Neural crest cell (in vitro differentiated cells): ENCODE data around the gene ZDHHC11. TPM values are rescaled to one million over a fixed set of nuclear protein-coding genes. Genes with fewer than 3 reads are reported as not detected.
"Not testable (repeated sequence)": the region's sequence is repeated elsewhere in the genome, so short reads cannot be mapped to it uniquely, and the experiment has no call there.

Source experiments
- DNase-seq: peaks from one replicate; pipeline ENCODE4 v3.0.0; 2021; ENCODE audit warnings: low read depth, mixed read lengths, low spot score
- H3K27ac Mint-ChIP-seq: one replicate; pipeline ENCODE4 v1.8.0; 2021; ENCODE audit warnings: mild to moderate bottlenecking, mixed read lengths; ENCODE audit not compliant: unreplicated experiment
- H3K27me3 Mint-ChIP-seq: 2 replicates; pipeline ENCODE4 v1.8.0; 2021; ENCODE audit warnings: low read depth, mild to moderate bottlenecking, mixed read lengths
- H3K36me3 Mint-ChIP-seq: 2 replicates; pipeline ENCODE4 v1.8.0; 2021; ENCODE audit warnings: low read depth, mild to moderate bottlenecking, mixed read lengths
- H3K4me1 Mint-ChIP-seq: 2 replicates; pipeline ENCODE4 v1.8.0; 2021; ENCODE audit warnings: mixed read lengths
- H3K4me3 Mint-ChIP-seq: one replicate; pipeline ENCODE4 v1.8.0; 2021; ENCODE audit warnings: mild to moderate bottlenecking, mixed read lengths
- H3K9me3 Mint-ChIP-seq: 2 replicates; pipeline ENCODE4 v1.8.0; 2021; ENCODE audit warnings: mixed read lengths
- CTCF ChIP-seq: fragments of 200-600 bp; sonication (generic); conservative IDR thresholded peaks from 2 replicates; pipeline ENCODE4 v1.5.0; 2021; ENCODE audit warnings: antibody characterized with exemption, mild to moderate bottlenecking
- total RNA-seq: library from RNA; stranded (reverse); gene quantifications from 2 replicates; pipeline ENCODE4 v1.2.1, GENCODE V29; 2021

The ZDHHC11 gene
- total RNA-seq, 1 donor from 2014 or later: 17.2 TPM

DNA sequence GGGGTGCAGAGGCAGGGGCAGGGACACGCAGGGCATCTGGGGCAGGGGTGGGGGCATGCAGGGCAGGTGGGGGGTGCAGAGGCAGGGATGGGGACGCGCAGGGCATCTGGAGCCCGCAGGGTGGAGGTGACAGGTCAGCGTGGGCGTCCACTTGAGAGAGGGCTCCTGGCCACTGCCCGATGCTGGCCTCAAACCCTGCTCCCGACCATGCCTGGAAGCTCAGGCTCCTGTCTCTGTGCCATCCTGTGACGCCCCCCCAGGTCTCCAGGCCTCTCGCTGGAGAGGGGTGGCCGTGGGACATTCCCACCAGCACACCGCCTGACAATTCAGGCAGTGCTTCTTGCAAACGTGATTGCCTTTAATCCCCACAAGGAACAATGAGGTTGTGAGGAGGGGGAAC, 99.3 kb downstream of the ZDHHC11 start:
- DNase-seq: no peak
- Mint-ChIP-seq H3K36me3 (no peaks in the 10 kb centered on the region), H3K27ac (no peak overlapping the region), H3K27me3 (peaks cover 2% of the 10 kb centered on the region), H3K4me3 (no peak overlapping the region), H3K9me3 (no peaks in the 10 kb centered on the region), H3K4me1 (no peaks in the 10 kb centered on the region)
- no peak for TF ChIP-seq CTCF

GRCh38 chr5:750226-750625, 100.6 kb downstream of the ZDHHC11 start:
- not testable (repeated sequence) for H3K4me1 Mint-ChIP-seq, H3K36me3 Mint-ChIP-seq, H3K27ac Mint-ChIP-seq, H3K9me3 Mint-ChIP-seq, H3K4me3 Mint-ChIP-seq, DNase-seq, H3K27me3 Mint-ChIP-seq

DNA sequence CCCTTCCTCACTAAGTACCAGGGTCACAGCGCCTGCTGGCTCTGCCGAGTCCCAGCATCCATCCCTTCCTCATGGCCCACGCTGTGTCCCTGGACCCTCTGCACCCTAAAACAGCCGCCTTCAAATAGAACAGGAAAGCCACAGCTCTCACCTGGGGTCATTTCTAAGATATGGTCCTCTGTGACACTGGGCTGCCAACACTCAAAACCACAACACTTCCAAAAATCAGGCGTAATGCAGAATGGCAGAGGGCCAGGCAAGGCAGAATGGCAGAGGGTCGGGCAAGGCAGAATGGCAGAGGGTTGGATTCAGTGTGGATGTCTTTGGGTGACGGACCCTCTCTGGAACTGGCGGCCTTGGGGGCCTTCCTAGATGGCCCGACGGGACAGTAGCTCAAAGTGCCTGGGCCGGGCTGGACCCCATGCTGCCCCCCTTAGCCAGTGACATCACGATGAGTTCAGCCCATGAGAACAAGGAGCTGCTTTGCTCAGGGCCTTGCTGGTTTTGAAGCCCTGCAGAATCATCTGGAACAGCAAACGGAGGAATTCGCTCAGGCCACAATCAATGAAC, 101.6 kb downstream of the ZDHHC11 start:
- no peak overlapping the region for H3K4me3 Mint-ChIP-seq
- no peak overlapping the region for H3K27ac Mint-ChIP-seq
- H3K27me3 Mint-ChIP-seq: no peaks in the 10 kb centered on the region
- H3K9me3 Mint-ChIP-seq: no peaks in the 10 kb centered on the region
- DNase-seq: no peak
- no peaks in the 10 kb centered on the region for H3K4me1 Mint-ChIP-seq
- TF ChIP-seq CTCF: no peak
- H3K36me3 Mint-ChIP-seq: no peaks in the 10 kb centered on the region

DNA sequence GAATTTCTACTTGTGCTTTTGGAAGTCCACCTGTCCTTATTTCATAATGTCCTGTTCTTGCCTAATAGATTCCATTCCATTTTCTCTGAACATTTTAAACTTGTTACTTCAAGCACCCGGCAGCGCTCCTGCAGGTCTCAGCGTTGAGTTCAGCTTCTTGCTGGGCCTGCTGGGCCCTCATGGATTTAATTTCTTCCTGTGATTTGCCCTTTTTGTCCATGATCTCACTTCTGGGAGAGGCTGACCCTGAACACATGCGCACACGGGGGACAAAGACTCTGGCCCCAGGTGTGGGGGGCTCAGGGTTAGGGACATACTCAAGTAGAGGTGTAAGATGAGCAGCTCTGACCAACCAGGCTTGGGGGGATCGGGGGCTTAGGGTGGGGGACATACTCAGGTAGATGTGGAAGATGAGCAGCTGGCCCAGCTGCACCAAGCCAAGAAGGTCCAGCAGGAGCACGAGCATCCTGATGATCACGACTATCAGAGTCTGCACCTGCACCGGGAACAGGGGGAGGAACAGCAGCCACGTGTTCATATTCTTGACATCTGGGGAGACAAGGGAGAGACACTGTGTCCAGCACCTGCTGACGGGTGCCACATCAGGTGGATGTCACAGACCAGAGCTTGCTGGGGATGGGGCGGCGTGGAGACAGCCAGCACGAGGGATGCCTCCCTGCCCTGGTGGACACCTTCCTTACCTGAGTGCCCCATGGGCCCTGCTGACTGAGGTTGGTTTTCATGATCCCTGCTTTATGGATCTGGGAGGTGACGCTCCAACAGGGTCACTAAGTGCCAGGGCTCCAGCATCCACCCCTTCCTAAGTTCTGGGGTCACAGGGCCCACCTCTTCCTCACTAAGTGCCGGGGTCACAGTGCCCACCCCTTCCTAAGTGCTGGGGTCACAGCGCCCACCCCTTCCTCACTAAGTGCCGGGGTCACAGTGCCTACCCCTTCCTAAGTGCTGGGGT, 102.5 kb downstream of the ZDHHC11 start:
- not testable (repeated sequence) for H3K36me3 Mint-ChIP-seq, H3K9me3 Mint-ChIP-seq, H3K4me3 Mint-ChIP-seq, H3K4me1 Mint-ChIP-seq, H3K27me3 Mint-ChIP-seq, DNase-seq, H3K27ac Mint-ChIP-seq

- not testable (repeated sequence) for H3K4me1 Mint-ChIP-seq, H3K36me3 Mint-ChIP-seq, H3K9me3 Mint-ChIP-seq, H3K27me3 Mint-ChIP-seq, H3K4me3 Mint-ChIP-seq, DNase-seq, H3K27ac Mint-ChIP-seq
Observed at GRCh38 chr5:747303-747844, 103.4 kb downstream of the ZDHHC11 start.

DNA sequence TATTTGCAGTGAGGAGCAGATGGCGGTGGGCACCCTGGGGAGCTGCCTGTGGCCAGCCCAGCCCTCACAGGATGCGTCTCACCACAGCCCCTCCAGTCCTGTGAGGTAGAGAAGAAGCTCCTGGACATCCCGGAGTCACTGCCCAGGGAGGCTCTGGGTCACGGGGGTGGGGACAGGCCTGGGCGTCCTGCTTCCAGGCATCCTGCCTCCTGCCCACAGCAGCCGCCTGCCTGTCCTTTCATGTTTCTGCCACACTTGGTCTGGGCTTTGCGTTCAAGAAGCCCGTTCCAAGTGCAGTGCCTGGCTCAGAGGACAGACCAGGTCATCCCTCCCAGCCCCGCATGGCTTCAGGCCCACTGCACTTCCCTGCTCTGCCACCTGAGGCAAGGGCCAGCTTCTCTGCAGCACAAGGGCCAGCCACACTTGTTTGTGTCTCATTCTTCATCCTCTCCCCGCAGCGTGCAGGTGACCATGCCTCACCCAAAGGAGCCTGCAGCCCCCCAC, 104.5 kb downstream of the ZDHHC11 start:
- H3K36me3 Mint-ChIP-seq: no peaks in the 10 kb centered on the region
- no peak for TF ChIP-seq CTCF
- H3K4me3 Mint-ChIP-seq: no peak overlapping the region
- H3K27me3 Mint-ChIP-seq: peaks cover 2% of the 10 kb centered on the region
- H3K27ac Mint-ChIP-seq: no peak overlapping the region
- H3K9me3 Mint-ChIP-seq: no peaks in the 10 kb centered on the region
- H3K4me1 Mint-ChIP-seq: no peaks in the 10 kb centered on the region
- DNase-seq: no peak

Other genes starting within 250 kb of the ZDHHC11 start
- 27.2 and 29.4 TPM in 2 replicates for gene CEP72, start 238.6 kb downstream of the ZDHHC11 start, total RNA-seq
- 2.6 and 2.7 TPM in 2 replicates for gene TPPP, start 157.6 kb downstream of the ZDHHC11 start, total RNA-seq
- 3.0 and 3.5 TPM in 2 replicates for gene ZDHHC11B, start 66.3 kb downstream of the ZDHHC11 start, total RNA-seq
- gene BRD9, start 41.8 kb upstream of the ZDHHC11 start, total RNA-seq: 77.3 and 80.1 TPM in 2 replicates
- gene TRIP13, start 41.9 kb upstream of the ZDHHC11 start, total RNA-seq: 27.6 and 32.6 TPM in 2 replicates
- gene NKD2, start 157.8 kb upstream of the ZDHHC11 start, total RNA-seq: 15.6 and 20.6 TPM in 2 replicates